Transverse colon (tissue), 4 donors: Measurements from ENCODE around the gene CCT2.

ENCODE experiments used
- CTCF ChIP-seq, 5 experiments: fragments of 200-600 bp in 3 of 5; fragments of 450-650 bp in 2 of 5; sonication (generic) in 3 of 5; IDR thresholded peaks; 1 replicate in 2 of 5; 2 replicates in 3 of 5; pipeline ENCODE4 v1.5.1; 2016 to 2017; ENCODE audit warnings: antibody characterized with exemption in 5 of 5, inconsistent platforms in 3 of 5, mild to moderate bottlenecking in 2 of 5, moderate library complexity in 1 of 5
- EP300 ChIP-seq: sonication (generic); formaldehyde crosslinking; IDR thresholded peaks from one replicate; pipeline ENCODE4 v1.6.1; 2017; ENCODE audit warnings: antibody characterized with exemption, low read depth
- POLR2A ChIP-seq: fragments of 450-650 bp; IDR thresholded peaks from one replicate; pipeline ENCODE4 v1.6.1; 2016; ENCODE audit warnings: antibody characterized with exemption, mild to moderate bottlenecking, moderate library complexity
- POLR2AphosphoS5 ChIP-seq, 3 donors: sonication (generic); formaldehyde crosslinking; IDR thresholded peaks; one replicate each; pipeline ENCODE4 v1.6.1; 2016; ENCODE audit warnings: antibody characterized with exemption in 3 of 3

GRCh38 chr12:69595689-69596088, 10.4 kb downstream of the CCT2 start:
- TF ChIP-seq CTCF (IDR thresholded peaks at IDR 0.05) (no peak), POLR2A (no peak), EP300 (no peak), POLR2AphosphoS5 (IDR thresholded peaks at IDR 0.05) (no peak)
